Stimulated activated CD4-positive, alpha-beta T cell treated with anti-CD3 and anti-CD28 coated beads, Interleukin-4, amount 100 ng/mL, for 24 hours (primary cell): ENCODE data around the gene APOD.

Experiments
- DNase-seq: peaks from one replicate; pipeline ENCODE4 v3.0.0-alpha.2; 2020

Gene APOD

DNA sequence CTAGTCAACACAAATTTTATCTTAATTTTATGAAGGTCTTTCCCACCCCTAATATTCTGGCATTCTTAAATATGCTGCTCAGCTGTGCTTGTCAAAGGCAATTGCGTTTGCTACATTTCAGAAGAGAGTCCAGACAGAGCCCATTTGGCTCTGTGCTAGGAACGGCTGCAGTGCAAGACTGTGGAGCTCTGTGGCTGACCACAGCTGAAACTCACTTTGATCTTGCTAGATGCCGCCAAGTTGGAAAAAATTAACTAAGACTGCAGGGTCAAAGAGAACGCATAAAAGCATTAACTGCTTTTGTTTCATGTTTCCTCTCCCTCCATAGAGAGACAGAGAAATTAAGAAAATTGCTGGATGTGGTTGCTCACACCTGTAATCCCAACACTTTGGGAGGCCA lies 33.0 kb downstream of the APOD start:
- no peak for DNase-seq

DNA sequence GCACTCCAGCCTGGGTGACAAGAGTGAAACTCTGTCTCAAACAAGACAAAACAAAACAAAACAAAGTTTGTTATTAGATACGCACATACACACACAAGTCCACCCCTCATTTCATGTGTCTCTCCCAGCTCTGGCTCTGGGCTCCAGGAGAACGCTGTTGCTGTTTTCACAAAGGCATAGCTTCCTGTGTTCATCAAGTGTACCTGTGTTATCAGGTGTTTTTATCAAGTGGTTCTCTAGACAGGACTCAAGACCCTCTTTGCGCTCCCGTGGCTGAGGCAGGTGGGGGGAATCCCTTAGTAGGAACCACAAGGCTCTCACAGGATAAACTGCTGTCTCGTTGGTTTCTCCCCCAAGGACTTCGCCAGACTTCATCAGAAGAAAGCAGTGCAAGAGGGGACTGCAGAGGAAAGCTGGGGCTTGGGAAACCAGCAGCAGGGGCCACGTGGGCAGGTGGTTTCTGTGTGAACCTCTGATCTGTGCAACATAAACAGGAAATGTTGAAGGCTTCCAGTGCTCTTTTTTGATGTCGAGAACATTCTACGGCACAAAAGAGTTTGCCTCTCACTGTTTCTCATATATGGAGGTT lies 33.7 kb downstream of the APOD start:
- DNase-seq, result peak; percentile 73

DNA sequence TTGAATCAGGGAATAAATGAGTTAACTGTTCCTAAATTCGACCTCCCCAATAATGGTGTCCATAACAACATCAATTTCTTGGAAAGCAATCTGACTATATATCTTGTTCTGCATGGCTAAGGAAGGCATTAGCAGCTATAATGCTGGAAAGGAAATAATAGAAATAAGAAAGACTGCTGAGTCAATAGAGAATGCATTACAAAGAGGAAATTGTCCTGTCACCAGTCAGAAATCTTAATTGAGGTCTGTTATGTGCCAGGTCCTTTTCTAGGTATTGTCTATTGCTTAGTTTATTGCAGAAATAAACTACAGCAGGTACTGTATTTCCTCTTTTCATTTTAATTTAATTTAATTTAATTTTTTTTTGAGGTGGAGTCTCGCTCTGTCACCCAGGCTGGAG lies 34.8 kb downstream of the APOD start:
- no peak for DNase-seq

DNA sequence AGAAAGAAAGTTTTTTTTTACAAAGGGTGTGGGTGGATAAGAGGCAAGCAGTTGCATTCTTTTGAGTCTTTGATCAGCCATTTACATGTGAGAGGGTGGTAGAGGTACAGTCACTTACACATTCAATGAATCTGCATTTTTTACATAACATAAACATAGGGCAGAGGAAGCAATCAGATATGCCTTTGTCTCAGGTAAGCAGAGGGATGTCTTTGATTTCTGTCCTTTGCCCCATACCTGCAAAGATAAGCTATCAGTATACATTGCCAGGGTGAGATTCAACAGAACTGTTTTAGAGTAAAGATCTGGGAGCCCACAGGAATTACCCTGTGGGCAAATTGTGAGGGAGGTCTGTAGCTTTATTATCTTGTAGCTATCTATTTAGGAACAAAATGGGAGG lies 35.2 kb downstream of the APOD start:
- DNase-seq, result no peak

DNA sequence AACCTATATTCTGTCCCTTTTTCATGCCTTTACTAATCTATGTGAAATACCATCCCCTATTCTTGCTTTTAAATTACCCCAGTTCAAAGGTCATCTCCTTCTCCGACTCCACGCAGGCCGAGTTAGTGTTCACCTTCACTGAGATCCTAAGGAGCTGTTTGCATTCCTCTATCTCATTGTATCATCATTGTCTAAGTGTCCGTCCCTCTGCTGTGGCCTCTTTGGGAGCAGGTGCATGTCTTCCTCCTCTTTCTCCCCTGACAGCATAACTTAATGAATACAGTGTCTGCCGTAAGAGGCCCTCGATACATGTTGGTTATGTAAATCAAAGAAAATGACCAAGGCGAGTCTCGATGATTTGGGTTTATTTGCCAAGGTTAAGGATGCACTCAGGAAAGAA lies 35.7 kb downstream of the APOD start:
- DNase-seq, result no peak

DNA sequence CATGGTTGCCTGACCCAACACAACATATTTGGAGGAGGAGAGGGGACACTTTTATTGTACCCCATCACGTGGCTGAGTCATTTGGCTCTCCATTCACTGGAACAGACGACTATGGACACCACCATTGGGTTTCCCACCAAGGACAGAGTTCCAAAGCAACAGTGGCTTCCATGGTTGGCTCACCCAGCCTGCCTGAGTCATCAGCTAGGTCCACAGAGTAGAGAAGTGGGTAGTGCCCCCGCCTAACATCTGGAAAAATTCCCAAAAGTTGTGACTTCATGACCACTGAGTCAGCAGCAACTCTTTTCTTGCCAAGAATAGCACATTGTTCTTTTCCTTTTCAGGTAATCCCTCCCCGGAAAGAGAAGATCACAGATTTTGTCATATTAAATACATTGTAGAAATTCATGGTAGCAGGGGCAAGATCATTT lies 37.6 kb downstream of the APOD start:
- DNase-seq, result peak; percentile 43

DNA sequence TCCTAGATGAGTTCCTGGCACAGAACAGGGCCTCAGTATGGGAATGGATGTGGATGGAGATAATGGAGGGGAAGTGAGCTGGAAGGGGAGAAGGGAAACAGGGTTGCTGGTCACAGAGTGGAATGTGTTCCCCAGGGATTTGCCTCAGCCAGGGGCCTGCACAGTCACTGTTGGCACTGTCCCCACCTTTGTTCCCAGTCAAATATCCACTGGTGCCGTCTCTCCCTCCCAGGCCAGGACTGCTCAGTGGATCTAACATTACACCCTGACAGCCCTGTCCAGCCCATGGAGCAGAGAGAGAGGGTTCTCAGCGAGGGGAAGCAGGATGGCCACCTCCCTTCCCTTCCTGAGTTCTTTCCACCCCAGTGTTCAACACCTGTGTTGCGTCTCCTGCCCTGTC lies 39.1 kb downstream of the APOD start:
- no peak for DNase-seq

DNA sequence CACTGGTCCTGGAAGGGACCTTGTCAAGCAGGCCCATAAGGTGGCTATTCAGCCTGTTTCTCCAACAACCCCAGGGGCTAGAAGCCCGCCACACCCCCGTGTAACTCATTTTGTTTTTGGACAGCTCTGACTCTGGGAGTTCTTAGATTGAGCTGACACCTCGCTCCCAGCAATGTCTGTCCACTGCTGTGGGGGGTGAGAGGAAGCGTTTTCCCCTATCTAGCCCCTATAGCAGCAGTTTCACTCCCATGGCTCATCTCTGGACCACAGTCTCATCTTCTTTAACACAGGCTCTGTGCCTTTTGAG lies 39.6 kb downstream of the APOD start:
- DNase-seq, result no peak

DNA sequence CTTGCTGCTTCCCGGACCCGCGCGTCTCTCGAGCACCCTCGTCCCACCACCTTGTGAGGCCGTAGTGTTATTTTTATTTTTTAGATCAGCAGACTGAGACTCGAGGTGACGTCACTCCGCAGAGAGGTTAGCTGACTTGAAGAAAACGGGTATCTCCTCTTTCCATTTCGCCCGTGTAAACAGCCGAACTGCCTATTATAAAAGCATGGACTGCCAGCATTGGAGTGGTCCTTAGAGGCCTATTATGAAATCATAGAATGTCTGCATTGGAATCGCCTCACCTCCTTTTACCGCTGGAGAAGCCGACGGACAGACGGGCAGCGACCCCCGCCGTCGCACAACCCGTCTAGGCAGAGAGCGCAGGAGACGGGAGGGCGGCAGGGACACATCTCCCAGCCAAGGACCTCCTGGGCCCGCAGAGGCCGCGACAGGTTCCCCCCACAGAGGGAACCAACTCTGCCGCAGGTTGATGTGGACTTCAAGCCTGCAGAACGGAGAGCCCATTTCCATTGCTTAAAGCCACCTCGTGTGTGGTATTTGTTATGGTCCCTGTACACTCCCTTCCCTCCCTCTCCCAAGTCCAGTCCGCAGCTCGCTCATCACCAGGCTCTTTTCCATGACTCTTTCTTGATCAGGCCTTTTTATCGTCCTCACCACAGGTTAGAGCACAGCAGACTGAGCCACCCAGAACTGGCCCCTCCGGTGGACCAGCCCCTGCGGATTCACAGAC lies 40.1 kb downstream of the APOD start:
- no peak for DNase-seq

DNA sequence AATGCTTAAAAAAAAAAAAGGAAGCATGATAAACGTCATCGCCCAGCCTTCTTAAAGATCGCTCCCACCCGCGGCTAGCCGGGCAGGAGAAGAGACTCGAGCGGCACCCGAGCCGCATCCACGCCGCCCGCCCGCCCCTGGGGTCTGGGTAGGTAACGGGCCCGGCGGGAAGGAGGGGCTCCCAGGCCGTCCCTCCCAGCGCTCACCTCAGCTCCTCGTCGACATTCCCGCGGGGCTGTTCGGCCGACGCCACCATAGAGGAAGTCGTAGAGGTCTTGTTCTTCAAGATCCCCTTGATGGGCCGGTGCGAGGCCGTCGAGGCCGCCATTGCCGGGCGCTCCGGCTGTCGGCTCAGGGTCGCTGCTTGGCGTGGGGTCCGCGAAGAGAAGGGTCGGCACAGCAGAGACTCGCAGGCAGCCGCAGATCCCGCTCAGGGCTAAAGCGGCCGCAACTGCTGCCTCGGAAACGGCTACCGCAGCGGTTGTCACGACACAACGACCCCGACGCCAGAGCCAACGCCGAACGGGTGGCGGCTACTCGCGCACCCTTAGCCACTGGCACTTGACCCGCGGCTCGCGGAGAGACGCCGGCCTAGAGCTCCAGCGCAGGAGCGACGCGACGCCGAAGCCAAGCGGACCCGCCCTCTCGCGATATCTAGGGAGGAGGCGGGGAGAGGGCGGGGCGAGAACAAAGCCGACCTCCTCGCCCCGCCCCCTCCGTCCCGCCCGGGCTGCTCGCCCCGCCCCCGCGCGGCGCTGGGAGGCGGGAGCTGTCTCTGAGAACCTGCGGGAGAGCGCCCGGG lies 40.8 kb downstream of the APOD start, which contains the start of gene PPP1R2:
TSS of gene PPP1R2 (minus strand) at position 628 of the 802 bp plus-strand sequence. CDS start at position 328, 300 bp downstream.
- peak; percentile 93 for DNase-seq

DNA sequence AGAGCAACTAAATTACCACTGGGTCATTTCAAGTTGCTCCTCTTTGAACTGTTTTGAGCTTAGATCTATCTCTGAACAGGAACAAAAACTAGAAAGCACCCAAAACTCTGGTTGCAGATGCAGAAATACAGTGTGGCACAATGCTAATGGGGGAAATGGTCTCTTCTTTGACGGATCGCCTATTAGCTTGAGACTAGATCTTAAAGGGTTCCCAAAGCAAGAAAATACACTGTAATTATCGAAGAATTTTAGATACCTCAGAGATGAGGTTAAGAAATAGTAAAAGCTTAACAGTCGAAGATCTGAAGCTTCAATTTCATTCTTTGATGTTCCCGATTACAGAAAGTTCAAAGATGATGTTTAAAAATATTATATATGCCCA lies 41.4 kb downstream of the APOD start:
- no peak for DNase-seq

DNA sequence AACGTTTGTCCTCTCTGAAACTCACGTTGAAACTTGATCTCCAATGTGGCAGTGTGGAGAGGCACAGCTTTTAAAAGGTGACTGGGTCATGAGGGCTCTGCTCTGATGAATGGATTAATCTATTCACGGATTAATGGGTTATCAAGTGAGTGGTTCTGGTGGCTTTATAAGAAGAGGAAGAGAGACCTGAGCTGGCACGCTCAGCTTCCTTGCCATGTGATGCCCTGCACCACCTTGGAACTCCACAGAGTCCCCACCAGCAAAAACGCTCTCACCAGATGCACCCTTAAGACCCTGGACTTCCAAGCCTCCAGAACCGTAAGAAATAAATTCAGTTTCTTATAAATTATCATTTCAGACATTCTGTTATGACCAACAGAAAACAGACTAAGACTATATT lies 43.2 kb downstream of the APOD start:
- no peak for DNase-seq

DNA sequence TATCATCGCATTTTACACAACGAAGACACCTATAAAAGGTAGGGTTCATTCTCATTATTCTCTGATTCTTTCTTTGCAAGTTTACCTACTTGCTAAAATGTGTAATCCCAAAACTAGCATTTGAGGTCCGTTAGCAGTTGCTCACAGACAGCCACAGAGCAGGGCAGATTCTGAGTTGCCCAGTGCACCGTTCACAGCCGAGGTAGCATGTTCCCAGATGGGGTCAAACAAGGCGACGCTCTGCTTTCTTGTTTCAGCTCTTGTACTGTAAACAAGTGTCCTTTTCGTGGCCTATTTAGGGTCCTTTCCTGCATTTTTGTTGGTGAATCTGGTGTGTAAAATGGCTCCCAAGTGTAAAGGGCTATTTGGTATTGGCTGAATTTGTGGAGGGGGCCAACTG lies 43.7 kb downstream of the APOD start:
- DNase-seq, result no peak

DNA sequence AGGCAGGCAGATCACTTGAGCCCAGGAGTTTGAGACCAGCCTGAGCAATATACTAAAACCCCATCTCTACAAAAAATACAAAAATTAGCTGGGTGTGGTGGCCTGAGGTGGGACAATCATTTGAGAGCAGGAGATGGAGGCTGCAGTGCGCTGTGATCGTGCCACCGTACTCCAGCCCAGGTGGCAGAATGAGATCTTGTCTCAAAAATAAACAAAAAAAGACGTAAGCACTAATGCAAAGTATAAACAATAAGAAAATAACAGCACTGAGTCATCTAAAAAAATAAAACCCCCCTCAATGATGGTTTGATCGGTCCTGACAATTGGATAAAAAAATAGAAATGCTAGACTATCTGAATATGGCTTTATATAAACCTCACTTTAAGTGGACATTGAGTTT lies 44.3 kb downstream of the APOD start:
- no peak for DNase-seq

DNA sequence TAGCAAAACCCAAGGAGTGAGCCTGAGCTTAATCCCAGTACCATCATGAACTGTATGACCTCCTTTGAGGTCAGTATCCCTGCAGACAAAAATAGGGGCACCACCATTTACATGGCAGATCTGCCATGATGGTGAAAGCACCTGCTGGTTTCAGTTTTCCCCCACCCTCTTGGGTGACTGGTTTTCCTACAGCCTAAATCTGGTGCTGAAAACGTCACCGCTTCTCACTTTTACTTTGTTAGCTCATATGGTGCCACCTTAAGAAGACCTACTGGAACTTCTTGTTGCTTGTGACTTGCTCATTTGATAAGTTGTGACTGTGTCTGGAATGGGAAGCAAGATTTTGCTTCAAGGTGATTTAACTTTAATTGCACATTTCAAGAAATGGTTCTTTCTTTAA lies 45.7 kb downstream of the APOD start:
- peak; percentile 69 for DNase-seq

DNA sequence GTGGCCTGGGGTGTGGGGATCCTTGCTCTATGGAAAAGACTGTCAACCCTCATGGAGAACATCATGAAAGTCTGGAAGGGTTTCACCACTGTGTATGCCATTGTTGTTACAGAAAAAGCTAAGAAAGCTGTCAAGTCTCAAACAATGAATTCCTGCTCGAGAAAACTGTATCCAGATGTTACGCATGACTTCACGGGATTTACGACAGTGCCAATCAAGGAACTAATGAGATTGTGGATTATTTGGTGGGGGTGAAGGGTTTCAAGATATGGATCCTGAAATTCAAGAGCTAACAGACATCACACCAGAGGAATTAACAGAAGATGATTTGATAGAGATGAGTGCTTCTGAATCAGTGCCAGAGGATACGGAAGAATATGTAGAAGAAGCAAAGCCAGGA lies 48.4 kb downstream of the APOD start:
- no peak for DNase-seq

DNA sequence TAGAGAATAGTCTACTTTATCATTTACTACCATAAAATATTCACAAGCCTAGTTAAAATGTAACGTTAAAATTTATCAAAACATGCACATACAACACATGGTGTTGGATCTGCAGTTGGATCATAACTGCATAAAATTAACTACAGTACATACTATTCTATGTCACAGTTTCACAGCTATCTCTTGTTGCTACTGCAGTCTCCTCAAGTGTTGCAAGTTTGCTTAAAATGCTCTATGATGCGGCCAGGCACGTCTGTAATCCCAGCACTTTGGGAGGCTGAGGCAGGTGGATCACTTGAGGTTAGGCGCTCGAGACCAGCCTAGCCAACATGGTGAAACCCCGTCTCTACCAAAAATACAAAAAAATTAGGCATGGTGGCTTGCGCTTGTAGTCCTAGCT lies 50.9 kb downstream of the APOD start:
- DNase-seq, result no peak

DNA sequence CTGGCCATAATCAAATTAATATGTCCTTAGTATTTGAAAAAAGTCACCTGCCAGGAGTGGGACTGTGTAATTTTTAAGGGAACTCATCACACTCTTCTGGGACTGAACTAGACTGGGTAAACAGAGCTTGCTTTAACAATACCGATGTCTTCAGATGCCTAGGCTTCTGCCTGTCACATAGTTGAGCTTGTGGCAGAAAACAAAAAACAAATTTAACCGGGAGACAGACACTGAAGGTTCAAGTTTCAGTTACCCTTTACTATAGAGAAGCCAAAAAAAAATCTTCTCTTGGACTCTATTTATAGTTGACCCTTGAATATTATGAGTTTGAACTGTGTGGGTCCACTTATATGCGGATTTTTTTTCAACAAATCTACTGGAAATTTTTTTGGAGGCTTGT lies 51.4 kb downstream of the APOD start:
- no peak for DNase-seq

DNA sequence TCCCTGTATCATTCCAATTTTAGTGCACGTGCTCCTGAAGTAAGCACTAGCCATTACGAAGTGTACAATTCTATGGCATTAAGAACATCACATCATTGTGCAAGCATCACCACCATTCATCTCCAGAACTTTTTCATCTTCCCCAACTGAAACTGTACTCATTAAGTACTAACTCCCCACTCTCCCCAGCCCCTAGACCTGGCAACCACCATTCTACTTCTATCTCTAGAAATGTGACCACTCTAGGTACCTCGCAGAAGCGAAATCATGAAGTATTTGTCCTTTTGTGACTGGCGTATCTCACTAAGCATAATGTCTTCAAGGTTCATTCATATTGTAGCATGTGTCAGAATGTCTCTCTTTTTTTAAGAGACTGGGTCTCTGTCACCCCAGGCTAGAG lies 52.1 kb downstream of the APOD start:
- no peak for DNase-seq

DNA sequence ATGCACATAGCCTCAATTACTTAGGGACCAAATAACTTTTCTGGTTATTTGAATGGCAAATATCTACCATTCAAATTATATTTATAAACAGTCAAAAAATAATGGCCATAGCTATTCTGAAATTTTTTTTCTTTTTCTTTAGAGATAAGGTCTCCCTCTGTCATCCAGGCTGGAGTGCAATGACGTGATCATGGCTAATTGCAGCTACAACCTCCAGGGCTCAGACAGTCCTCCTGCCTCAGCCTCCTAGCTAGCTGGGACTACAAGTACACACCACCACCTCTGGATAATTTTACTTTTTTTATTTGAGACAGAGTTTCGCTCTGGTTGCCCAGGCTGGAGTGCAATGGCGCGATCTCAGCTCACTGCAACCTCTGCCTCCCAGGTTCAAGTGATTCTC lies 57.2 kb downstream of the APOD start:
- no peak for DNase-seq

DNA sequence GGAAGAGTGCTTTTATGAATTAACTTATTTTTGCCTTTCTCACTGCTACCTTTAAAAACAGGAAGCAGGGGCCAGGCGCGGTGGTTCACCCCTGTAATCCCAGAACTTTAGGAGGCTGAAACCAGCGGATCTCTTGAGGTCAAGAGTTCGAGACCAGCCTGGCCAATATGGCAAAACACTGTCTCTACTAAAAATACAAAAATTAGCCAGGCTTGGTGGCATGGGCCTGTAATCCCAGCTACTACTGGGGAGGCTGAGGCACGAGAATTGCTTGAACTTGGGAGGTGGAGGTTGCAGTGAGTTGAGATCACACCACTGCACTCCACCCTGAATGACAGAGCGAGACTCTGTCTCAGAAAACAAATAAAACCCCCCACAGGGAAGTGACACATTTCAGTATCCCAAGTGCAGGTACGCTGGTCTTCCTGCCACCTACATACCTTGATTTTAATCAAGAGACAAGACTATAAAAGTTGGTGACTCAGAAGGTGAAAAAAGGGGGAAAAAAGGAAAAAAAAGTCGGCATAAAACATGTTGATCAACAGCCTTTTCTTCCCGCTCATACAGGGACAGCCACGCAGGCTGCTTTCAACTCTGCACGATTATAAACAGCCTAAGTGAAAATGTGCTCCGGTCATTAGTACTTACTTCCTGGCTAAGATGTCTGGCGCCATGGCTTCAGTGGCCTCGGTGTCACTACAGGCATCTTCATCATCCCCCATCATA lies 59.4 kb downstream of the APOD start:
- DNase-seq, result peak; percentile 43

DNA sequence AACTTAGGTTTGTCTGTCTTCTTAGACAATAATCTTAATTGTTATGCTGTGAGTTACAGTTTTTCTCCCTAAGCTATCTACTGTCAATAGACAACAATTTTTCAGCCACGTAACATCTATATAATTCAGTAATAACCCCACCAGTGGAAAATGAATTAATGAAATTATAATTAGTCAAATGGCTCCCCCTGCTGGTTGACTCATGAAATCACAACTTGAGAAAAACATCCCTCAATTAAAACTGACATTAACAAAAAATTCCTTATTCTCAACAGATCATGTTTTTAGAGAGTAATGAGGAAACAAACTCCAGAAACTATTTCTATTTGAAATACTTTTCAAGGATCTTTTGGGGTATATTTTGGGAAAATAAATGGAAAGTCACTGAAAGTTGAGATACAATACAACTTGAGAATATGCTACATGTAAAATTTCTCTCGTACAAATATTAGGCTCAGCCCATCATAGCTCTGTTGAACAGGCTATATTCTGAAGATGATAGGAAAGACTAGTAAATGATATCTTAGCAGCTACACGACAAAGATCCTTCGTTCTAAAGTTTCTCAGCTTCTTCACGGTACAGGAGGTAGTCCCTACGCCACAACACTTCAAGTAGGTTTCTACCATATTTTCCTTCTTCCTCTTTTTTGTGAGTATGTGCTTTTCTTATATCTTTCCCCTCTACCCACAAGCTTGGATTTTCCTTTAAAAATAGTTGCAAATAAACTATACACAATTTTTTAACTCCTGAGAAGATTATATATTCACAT lies 61.3 kb downstream of the APOD start:
- DNase-seq, result peak; percentile 51
